GM10847 (cell line): ENCODE data around the gene CDC42BPA.

Source experiments
- POLR2A ChIP-seq: IDR thresholded peaks from 2 replicates; pipeline ENCODE4 v1.6.1; 2011; ENCODE audit not compliant: insufficient read length; ENCODE audit errors: extremely low read depth

Gene CDC42BPA

GRCh38 chr1:227058321-227058751, 260.0 kb downstream of the CDC42BPA start:
- TF ChIP-seq POLR2A: no peak

DNA sequence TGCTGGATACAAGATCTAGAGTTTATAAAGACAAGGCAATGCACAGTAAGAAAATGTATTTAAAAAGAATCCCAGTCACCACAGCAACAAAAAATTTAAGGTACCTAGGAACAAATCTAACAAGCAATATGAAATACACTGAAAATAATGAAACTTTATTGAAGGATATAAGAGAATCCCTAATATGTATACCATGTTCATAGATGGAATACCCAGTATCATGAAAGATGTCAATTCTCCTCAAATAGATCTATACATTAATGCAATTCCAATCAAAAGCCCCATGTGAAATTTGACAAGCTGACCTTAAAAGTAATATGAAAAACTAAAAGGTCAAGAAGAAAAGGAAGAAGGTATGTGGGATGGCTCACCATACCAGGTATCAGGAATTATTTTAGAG, 269.0 kb downstream of the CDC42BPA start:
- TF ChIP-seq POLR2A: no peak

GRCh38 chr1:227043755-227044154, 274.5 kb downstream of the CDC42BPA start:
- no peak for TF ChIP-seq POLR2A

DNA sequence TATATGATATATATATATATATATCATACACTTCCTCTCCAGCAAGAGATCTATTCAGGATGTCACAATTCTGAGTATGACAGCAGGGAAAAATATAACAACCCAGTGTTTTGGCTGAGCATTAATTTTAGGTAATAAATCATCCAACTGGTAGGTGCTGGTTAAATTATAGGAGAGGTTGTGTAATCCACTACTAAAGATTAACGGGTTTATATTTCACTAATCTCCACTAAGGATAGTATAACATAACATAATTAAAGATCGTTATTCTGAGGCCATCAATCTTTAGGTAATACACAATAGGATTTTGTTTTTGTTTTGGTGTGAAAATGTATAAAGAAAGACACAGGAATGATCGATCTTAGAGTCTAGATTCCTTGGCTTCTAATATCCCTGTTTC, 276.0 kb downstream of the CDC42BPA start:
- no peak for TF ChIP-seq POLR2A

GRCh38 chr1:227038401-227038800, 279.9 kb downstream of the CDC42BPA start:
- no peak for TF ChIP-seq POLR2A

DNA sequence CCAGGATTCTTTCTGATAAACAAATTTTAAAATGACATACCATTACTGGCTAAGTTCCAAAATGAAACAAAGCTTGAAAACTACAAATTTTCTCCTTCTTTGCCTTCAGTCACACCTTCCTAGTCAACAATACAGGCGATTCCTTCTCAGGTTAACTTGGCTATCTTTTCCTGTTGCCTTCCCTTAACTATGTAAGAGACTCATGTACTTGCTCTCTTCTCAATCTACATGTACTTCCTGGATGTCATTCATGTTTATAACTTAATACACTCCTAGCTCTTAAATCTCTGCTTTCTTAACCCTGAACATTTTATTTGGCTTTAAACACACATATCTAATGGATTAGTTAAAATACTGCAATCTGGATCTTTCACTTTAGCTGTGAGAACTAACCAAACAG, 281.2 kb downstream of the CDC42BPA start:
- no peak for TF ChIP-seq POLR2A

DNA sequence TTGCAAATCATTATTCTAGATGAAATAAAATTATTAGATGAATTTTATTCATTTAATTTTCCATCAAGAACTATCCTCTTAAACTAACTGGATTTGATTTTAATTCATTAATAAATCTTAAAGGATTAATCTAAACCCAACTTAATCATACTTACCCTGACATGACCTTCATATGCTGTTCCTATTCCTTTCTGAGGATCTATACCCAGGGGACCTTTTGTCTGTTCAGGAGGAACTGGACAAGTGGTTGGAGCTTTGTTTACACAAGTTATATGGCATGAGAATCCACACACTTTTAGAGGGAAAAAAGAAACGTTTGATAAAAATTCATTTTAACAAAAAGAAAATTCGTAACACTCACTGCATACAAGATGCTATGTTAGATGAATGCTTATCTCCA, 283.0 kb downstream of the CDC42BPA start:
- no peak for TF ChIP-seq POLR2A

GRCh38 chr1:227033880-227034279, 284.4 kb downstream of the CDC42BPA start:
- TF ChIP-seq POLR2A: no peak

GRCh38 chr1:227032396-227032795, 285.9 kb downstream of the CDC42BPA start:
- no peak for TF ChIP-seq POLR2A

DNA sequence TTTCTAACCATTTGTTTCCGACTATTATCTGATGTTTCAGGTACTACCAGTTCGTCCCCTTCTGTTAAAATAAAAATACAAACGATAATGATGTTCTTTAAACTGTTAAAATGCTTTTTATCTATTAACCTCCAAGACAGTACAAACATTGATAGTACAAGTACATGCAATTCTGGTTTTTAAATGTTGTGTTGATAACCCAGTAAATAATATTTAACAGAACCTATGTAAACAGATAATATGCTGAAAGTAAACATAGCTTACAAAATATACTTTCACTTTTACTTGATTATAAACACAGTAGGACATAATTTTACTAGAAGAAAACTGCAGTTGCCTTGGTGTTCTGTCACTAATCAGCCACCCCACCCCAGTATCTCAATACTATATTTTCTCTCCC, 301.3 kb downstream of the CDC42BPA start:
- no peak for TF ChIP-seq POLR2A

GRCh38 chr1:227010645-227011044, 307.6 kb downstream of the CDC42BPA start:
- no peak for TF ChIP-seq POLR2A

- no peak for TF ChIP-seq POLR2A
Measured at GRCh38 chr1:227009937-227010336, 308.4 kb downstream of the CDC42BPA start.

GRCh38 chr1:227006226-227006796, 312.0 kb downstream of the CDC42BPA start:
- no peak for TF ChIP-seq POLR2A

DNA sequence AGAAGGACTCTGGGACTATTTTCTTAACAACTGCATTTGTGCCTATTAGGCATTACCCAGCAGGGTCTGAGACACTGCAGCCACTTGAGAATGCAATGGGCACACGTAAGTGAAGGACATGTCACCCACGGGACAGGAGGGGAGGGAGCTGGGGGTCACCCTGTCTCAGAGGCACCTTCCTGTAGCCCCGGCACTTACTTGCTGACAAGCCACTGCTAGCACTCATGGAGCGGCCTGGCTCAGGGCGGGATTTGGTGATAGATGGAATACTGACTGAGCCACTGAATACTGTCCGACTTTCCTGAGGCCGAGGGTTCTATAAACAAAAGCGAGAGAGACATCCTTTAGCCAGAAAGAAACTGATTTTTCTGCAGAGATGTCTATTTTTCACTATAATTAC, 313.5 kb downstream of the CDC42BPA start:
- no peak for TF ChIP-seq POLR2A

DNA sequence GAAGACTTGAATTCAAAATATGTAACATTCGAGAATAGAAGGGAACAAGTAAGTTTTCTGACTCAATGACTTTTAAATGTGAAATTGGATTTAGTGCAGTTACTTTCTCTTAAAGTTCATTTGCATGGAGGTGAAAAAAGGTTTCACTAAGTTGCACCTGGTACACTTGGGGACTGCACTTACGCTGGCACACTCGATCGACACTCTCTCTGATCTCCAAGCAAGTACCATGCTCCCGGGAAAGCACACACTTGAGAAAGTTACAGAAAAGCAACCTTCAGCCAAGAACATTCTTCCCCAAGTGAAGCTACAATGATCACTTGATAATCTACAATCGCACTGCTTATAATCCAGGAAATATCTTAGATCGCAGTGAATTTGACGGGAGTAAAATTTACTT, 315.1 kb downstream of the CDC42BPA start:
- TF ChIP-seq POLR2A: no peak

GRCh38 chr1:227002531-227003049, 315.7 kb downstream of the CDC42BPA start:
- no peak for TF ChIP-seq POLR2A
